Endothelial cell (in vitro differentiated cells): ENCODE measurements around the gene COBL. TPM values are rescaled to one million over a fixed set of nuclear protein-coding genes. Genes with fewer than 3 reads are reported as not detected.

Experiments used
- DNase-seq: peaks from one replicate; pipeline ENCODE4 v3.0.0; 2021; ENCODE audit warnings: low spot score
- H3K27ac Mint-ChIP-seq: one replicate; pipeline ENCODE4 v1.8.0; 2021; ENCODE audit warnings: mixed read lengths, inconsistent platforms; ENCODE audit not compliant: unreplicated experiment
- H3K27me3 Mint-ChIP-seq: one replicate; pipeline ENCODE4 v1.8.0; 2021; ENCODE audit warnings: mild to moderate bottlenecking, moderate library complexity, mixed read lengths, inconsistent platforms; ENCODE audit not compliant: unreplicated experiment
- H3K36me3 Mint-ChIP-seq: one replicate; pipeline ENCODE4 v1.8.0; 2021; ENCODE audit warnings: mild to moderate bottlenecking, low read depth, mixed read lengths, inconsistent platforms; ENCODE audit not compliant: unreplicated experiment
- H3K4me1 Mint-ChIP-seq: one replicate; pipeline ENCODE4 v1.8.0; 2021; ENCODE audit warnings: mild to moderate bottlenecking, mixed read lengths, inconsistent platforms; ENCODE audit not compliant: unreplicated experiment
- H3K4me3 Mint-ChIP-seq: one replicate; pipeline ENCODE4 v1.8.0; 2021; ENCODE audit warnings: mild to moderate bottlenecking, mixed read lengths, inconsistent platforms; ENCODE audit not compliant: unreplicated experiment
- H3K9me3 Mint-ChIP-seq: one replicate; pipeline ENCODE4 v1.8.0; 2021; ENCODE audit warnings: mixed read lengths, inconsistent platforms; ENCODE audit not compliant: unreplicated experiment
- CTCF ChIP-seq: fragments of 200-600 bp; sonication (generic); IDR thresholded peaks from one replicate; pipeline ENCODE4 v1.5.0; 2021; ENCODE audit warnings: antibody characterized with exemption; ENCODE audit not compliant: unreplicated experiment
- total RNA-seq: library from RNA; stranded (reverse); fragmentation: NEBNext Ultra II Directional; extraction: Animal tissue kit (Norgen Biotek cat#: 25700); gene quantifications from one replicate; pipeline ENCODE4 v1.2.1, GENCODE V29; 2021; ENCODE audit not compliant: unreplicated experiment

The COBL gene
- total RNA-seq, 1 donor from 2014 or later = 1.8 TPM

- no peak for TF ChIP-seq CTCF
- Mint-ChIP-seq H3K9me3 (no peaks in the 10 kb centered on the region), H3K4me3 (no peak overlapping the region), H3K27me3 (peaks cover 8% of the 10 kb centered on the region), H3K27ac (no peak overlapping the region), H3K4me1 (peaks cover 7% of the 10 kb centered on the region), H3K36me3 (peaks cover 4% of the 10 kb centered on the region)
- no peak for DNase-seq
Observed at GRCh38 chr7:51009716-51010496, 306.7 kb downstream of the COBL start.

GRCh38 chr7:51007551-51008505 lies 308.8 kb downstream of the COBL start:
- peaks cover 6% of the 10 kb centered on the region for H3K27me3 Mint-ChIP-seq
- no peak for TF ChIP-seq CTCF
- no peak for DNase-seq
- H3K9me3 Mint-ChIP-seq = no peaks in the 10 kb centered on the region
- H3K4me3 Mint-ChIP-seq = no peak overlapping the region
- H3K36me3 Mint-ChIP-seq = peaks cover 4% of the 10 kb centered on the region
- no peak overlapping the region for H3K27ac Mint-ChIP-seq
- H3K4me1 Mint-ChIP-seq = peaks cover 7% of the 10 kb centered on the region

- H3K9me3 Mint-ChIP-seq = no peaks in the 10 kb centered on the region
- TF ChIP-seq CTCF = no peak
- H3K27ac Mint-ChIP-seq = no peak overlapping the region
- no peaks in the 10 kb centered on the region for H3K36me3 Mint-ChIP-seq
- DNase-seq = no peak
- peaks cover 5% of the 10 kb centered on the region for H3K27me3 Mint-ChIP-seq
- H3K4me3 Mint-ChIP-seq = no peak overlapping the region
- peaks cover 3% of the 10 kb centered on the region for H3K4me1 Mint-ChIP-seq
Observed at GRCh38 chr7:51006483-51007235, 309.9 kb downstream of the COBL start.

- H3K27me3 Mint-ChIP-seq = peaks cover 4% of the 10 kb centered on the region
- H3K4me3 Mint-ChIP-seq = no peak overlapping the region
- no peak for TF ChIP-seq CTCF
Observed at GRCh38 chr7:51005074-51005473, 311.5 kb downstream of the COBL start.

More at GRCh38 chr7:51005074-51005473, 311.5 kb downstream of the COBL start:
- H3K4me1 Mint-ChIP-seq = no peaks in the 10 kb centered on the region
- H3K27ac Mint-ChIP-seq = no peak overlapping the region
- H3K36me3 Mint-ChIP-seq = no peaks in the 10 kb centered on the region
- DNase-seq = no peak
- no peaks in the 10 kb centered on the region for H3K9me3 Mint-ChIP-seq
